Measurements from ENCODE around the gene SLC20A1.

GRCh38 chr2:112671801-112672200 is 26.1 kb downstream of the SLC20A1 start:
- TF ChIP-seq EP300 (IDR thresholded peaks at IDR 0.05; ENCODE audit: borderline replicate concordance) = no peak
- no peak for TF ChIP-seq MAX (IDR thresholded peaks at IDR 0.05)
- TF ChIP-seq, protein P1, sequence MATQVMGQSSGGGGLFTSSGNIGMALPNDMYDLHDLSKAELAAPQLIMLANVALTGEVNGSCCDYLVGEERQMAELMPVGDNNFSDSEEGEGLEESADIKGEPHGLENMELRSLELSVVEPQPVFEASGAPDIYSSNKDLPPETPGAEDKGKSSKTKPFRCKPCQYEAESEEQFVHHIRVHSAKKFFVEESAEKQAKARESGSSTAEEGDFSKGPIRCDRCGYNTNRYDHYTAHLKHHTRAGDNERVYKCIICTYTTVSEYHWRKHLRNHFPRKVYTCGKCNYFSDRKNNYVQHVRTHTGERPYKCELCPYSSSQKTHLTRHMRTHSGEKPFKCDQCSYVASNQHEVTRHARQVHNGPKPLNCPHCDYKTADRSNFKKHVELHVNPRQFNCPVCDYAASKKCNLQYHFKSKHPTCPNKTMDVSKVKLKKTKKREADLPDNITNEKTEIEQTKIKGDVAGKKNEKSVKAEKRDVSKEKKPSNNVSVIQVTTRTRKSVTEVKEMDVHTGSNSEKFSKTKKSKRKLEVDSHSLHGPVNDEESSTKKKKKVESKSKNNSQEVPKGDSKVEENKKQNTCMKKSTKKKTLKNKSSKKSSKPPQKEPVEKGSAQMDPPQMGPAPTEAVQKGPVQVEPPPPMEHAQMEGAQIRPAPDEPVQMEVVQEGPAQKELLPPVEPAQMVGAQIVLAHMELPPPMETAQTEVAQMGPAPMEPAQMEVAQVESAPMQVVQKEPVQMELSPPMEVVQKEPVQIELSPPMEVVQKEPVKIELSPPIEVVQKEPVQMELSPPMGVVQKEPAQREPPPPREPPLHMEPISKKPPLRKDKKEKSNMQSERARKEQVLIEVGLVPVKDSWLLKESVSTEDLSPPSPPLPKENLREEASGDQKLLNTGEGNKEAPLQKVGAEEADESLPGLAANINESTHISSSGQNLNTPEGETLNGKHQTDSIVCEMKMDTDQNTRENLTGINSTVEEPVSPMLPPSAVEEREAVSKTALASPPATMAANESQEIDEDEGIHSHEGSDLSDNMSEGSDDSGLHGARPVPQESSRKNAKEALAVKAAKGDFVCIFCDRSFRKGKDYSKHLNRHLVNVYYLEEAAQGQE (IDR thresholded peaks at IDR 0.05; ENCODE audit: low read depth) = no peak
- no peak for TF ChIP-seq EGR1 (IDR thresholded peaks at IDR 0.05)
- no peak for TF ChIP-seq NFIC (IDR thresholded peaks at IDR 0.05)
- TF ChIP-seq TAF1 (IDR thresholded peaks at IDR 0.05; ENCODE audit: low read depth) = no peak
- no peak for TF ChIP-seq RAD21 (IDR thresholded peaks at IDR 0.05; ENCODE audit: low read depth)
- no peak for TF ChIP-seq TCF12 (IDR thresholded peaks at IDR 0.05; ENCODE audit: low read depth)
- no peak for TF ChIP-seq CEBPB (IDR thresholded peaks at IDR 0.05)
- no peak for TF ChIP-seq ZBTB7A (IDR thresholded peaks at IDR 0.05; ENCODE audit: low read depth)

Measured in Ishikawa (cell line).